Ecto neural progenitor cell (in vitro differentiated cells): ENCODE measurements around the gene CLIP3.
"Not testable (repeated sequence)": the region's sequence is repeated elsewhere in the genome, so short reads cannot be mapped to it uniquely, and the experiment has no call there.

ENCODE experiments used
- DNase-seq: peaks from one replicate; pipeline ENCODE4 v3.0.0-alpha.2; 2018; ENCODE audit warnings: low spot score

CLIP3 gene

DNA sequence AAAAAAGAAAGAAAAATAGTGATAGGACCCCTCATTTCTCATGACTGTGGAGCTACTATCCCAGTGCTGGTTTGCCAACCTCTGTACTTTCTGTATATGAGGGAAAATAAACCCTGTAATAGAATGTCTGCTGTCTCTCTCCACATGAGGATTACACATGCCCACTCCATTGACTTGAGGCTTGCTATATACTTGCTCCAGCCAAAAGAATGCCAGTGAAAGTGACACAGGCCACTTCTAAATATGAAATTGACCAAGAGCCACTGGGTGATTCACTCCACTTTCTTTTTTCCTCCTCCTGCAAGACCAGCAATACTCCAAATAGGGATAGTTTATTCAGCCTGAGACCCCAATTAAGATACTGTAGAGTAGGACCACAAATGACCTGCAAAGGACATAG is 15.2 kb upstream of the CLIP3 start:
- no peak for DNase-seq

DNA sequence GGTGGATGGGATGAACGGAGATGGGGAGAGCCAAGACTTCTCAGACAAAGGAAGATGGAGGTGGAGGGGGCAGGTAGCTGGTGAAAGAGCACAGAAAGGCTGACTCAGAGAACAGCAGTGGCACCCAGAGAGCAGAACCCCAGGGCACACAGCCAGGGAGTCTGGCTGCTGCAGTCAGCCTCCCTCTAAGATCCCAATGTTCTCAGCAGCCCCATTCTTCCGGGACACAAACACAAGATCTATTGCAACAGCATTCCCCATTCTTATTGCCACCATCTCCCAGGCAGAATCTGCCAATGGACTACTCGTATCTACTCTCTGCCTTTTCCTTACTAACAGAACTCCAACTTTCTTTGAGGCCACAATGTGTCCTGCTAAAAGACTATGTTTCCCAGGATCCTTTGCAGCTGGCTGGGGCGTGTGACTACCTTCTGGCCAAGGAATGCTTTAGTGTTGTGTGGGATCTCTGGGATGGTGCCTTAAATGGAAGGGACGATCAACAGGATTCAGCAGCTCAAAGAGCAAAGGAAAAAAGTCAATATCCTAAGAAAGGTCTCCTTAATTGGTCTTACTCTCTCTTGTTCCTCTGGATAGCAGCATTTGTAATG is 13.9 kb upstream of the CLIP3 start:
- DNase-seq = no peak

DNA sequence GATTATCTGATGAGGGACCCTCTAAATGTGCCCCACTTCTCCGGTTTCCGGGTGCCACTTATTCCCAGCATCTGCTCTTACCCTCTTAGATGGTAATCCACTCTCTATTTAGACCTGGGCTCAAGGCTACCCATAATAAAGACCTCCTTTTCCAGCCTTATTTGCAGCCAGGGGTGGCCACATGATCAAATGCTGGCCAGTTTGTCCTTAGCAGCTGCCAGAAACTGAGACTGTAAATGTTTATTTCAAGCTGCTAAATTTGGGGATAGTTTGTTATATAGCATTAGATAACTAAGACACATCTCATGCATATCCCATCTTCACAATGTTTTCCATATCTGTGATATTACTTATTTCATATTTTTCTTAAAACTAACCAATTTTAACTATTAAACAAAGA is 11.3 kb upstream of the CLIP3 start:
- no peak for DNase-seq

DNA sequence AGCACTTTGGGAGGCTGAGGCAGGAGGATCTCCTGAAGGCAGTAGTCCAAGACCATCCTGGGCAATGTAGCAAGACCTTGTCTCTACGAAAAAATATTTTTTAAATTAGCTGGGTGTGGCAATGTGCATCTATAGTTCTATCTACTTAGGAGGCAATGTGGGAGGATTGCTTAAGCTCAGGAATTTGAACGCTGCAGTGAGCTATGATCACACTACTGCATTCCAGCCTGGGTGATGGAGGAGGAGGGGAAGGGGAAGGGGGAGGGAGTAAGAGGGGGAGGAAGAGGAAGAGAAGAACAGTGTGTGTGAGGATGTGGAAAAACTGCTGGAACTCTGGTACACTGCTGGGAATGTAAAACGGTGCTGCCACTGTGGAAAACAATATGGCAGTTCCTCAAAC is 9.2 kb upstream of the CLIP3 start:
- DNase-seq = no peak

DNA sequence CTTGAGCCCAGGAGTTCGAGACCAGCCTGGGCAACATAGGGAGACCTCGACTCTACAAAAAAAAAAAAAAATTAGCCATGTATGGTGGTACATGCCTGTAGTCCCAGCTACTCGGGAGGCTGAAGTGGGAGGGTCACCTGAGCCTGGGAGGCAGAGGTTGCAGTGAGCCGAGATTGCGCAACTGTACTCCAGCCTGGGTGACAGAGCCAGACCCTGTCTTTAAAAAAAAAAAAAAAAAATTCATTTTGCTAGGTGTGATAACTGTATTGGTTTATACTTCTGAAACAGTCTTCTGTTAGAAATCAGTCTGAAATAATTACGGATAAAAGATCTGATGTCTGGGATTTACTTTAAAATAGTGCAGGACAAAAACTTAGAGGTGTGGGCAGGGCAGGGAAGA is 8.4 kb upstream of the CLIP3 start:
- not testable (repeated sequence) for DNase-seq

DNA sequence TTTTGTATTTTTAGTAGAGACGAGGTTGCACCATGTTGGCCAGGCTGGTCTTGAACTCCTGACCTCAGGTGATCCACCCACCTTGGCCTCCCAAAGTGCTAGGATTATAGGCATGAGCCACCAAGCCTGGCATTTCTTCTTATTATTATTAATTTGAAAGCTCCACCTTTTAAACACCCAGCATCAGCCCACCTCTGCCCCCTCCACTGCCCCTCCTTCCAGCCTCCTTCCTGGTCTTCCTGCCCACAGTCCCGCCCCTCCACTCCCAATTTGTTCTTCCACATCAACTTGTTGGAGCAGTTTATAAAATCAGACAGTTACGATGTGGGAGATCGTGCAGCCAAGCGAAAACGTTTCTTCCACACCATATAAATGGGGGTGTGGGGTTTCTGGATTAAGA is 7.8 kb upstream of the CLIP3 start:
- DNase-seq = no peak

DNA sequence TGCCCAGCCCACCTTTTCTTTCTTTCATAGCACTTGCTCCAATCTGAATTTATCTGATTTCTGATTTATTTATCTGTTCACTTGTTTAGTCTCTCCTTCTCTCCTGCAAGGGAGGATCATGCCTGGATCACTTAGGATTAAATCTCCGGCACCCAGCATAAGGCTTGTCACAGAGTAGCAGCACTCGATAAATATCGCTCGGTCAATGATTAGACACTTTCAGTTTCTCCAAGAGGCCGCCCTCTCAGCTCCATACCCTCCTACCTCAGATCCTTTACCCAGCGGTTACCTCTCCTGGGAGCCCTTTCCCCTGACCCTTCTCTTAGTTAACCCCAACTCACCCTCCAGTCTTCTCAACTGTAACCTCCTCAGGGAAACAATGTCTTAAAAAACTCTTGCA is 1.4 kb downstream of the CLIP3 start:
- DNase-seq = no peak

DNA sequence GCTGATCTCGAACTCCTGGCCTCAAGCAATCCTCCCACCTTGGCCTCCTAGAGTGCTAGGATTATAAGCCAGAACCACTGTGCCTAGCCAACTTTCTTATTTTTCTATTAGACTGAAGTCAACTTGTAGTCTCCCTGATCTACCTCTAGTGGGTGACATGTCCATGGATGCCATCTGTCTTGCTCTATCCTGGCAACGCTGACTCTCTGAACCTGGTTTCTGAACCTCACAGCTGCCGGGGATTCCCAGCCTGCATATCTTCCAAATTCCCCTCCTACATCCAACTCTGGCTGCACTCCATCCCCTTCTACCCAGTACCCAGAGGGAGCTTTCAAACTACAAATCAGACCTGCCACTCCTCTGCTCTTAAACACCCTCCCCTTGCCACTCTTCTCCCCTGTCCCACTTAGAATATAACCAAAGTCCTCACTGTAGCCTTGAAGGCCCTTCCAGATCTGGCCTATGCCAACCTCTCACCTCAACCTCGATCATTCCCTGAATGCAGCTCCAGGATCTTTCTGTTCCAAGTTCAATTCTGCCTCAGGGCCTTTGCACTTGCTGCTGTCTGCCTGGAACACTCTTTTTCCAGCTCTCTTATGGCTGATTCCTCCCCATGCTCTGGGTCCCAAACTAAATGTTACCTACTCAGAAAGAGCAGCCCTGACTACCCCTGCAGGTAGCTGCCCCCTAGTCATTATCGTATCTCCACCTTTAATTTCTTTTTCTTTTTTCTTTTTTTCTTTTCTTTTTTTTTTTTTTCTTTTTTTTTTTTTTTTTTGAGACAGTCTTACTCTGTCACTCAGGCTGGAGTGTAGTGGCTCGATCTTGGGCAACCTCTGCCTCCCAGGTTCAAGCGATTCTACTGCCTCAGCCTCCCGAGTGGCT is 2.2 kb downstream of the CLIP3 start:
- no peak for DNase-seq

DNA sequence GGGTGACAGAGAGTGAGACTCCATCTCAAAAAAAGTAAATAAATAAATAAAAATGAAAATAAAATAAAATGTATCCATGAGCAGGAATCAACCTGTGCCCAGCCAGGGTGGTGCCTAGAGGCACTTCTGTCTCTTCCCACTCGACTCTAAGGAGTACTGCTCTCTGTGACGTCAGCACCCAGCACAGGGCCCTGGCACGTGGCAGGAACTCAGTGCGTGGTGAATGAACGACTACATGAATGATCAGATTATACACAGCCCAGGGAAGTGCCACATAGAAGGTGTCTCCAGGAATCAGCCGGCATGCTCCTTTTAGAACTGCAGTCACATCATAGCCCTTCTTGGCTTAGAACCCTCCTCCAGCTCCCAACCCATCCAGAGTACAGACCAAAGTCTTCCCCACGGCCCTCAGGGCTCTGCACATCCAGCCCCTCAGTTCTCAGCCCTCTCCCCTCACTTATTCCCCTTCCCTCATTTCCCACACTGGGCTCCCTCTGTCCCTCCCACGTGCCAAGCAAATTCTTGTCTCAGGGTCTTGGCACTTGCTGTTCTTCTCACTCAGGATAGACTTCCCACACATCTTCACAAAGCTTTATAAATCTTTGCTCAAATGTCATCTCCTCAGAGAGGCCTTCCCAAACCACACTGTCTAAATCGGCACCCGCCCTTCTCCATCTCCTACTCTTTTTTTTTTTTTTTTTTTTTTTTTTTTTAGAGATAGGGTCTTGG is 4.2 kb downstream of the CLIP3 start:
- DNase-seq = no peak

DNA sequence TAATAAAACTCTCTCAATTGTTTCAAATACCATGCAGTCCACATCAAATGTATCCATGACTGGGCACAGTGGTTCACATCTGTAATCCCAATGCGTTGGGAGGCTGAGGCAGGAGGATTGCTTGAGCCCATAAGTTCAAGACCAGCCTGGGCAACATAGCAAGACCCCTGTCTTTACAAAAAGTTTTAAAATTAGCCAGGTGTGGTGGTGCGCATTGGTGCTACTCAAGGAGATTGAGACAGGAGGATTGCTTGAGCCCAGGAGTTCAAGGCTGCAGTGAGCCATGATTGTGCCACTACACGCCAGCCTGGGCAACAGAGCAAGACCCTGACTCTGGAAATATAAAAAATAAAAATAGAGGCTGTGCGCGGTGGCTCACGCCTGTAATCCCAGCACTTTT is 5.0 kb downstream of the CLIP3 start:
- no peak for DNase-seq

DNA sequence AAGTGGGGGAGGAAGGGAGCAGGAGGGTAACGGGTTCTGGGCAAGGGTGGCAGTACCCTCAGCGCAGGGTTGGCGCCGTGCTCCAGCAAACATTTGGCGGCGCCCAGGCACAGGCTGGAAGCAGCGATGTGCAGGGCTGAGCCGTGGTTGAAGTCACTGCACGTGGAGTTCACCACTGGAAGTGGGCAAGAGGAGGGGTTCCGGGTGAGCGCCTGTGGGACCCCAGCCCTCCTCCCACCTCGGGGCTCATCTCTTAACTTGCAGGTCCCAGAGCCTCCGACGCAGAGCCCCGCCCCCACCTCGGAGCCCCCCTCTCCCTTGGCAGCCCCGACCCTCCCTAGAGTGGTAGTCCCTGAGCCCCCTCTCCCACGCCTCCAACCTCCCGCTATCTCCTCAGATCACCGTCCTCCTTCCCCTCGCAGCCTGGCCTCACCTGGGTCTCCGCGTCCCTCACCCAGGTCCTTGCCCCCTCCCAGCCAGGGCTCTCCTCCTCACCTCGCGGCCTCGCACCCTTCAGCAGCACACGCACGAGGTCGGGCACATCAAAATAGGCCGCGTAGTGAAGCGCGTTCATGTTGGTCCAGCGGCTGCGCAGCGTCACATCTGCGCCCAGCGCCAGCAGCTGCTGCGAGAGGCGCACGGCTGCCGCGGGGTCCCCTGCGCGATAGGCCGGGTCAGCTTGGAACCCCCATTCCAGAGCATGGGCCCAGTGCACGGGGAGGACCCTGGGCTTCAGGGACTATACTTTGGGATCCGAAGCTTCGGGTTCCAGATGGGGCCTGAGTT is 6.4 kb downstream of the CLIP3 start:
- DNase-seq = no peak

DNA sequence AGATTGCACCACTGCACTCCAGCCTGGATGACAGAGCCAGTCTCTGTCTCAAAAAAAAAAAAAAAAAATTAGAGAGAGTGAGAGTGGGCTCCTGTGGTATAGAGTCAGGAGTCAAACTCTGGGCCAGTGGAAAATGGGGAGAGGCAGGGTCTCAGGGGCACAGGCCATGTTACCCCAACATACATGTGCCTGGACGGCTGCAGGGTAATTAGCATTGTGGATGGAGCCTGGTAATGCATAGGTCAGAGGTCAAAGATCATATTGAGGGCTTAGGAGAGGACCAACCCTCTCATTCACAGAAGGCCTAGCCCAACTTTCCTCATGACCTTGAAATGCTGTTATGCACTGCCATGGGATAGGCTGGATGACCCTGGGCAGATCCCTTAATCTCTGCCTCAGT is 7.1 kb downstream of the CLIP3 start:
- no peak for DNase-seq

DNA sequence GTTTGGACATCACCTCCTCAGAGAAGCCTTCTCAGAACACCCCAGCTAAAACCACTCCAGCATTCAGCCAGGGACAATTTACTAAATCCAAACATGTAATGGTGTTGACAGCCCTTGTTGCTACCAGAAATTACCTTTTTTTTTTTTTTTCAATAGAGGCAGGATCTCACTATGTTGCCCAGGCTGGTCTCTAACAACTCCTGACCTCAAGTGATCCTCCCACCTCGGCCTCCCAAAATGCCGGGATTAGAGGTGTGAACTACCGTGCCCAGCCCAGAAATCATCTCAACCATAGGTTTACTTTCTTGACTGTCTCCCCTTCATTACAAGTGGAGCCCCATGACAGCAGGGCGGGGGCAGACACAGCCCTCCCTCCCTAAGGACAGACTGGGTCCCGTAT is 9.2 kb downstream of the CLIP3 start:
- no peak for DNase-seq

DNA sequence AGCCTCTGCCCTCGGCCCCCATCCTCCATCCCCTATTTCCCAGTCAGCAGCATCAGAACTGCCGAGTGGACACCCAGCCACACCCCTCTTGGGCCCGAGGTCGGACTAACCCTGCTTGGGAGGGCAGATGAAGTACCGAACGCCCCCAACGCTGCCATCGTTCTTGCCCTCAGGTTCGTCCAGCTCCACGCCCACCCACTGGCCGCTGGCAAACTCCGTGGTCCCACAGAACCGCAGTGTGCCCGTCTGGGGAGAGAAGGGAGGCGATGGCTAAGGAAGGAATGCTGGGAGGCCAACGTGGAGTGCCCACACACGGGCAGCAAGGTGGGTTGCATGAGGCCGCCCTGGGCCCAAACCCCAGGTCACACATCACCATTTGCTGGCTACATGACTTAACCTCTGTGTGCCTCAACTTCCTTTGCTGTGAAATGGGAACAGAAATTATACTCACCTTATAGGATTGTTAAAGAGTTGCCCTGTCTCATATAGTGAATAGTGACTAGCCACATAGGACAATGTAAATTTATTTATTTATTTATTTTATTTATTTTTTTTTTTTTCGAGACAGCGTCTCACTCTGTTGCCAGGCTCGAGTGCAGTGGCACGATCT is 13.5 kb downstream of the CLIP3 start:
- no peak for DNase-seq

DNA sequence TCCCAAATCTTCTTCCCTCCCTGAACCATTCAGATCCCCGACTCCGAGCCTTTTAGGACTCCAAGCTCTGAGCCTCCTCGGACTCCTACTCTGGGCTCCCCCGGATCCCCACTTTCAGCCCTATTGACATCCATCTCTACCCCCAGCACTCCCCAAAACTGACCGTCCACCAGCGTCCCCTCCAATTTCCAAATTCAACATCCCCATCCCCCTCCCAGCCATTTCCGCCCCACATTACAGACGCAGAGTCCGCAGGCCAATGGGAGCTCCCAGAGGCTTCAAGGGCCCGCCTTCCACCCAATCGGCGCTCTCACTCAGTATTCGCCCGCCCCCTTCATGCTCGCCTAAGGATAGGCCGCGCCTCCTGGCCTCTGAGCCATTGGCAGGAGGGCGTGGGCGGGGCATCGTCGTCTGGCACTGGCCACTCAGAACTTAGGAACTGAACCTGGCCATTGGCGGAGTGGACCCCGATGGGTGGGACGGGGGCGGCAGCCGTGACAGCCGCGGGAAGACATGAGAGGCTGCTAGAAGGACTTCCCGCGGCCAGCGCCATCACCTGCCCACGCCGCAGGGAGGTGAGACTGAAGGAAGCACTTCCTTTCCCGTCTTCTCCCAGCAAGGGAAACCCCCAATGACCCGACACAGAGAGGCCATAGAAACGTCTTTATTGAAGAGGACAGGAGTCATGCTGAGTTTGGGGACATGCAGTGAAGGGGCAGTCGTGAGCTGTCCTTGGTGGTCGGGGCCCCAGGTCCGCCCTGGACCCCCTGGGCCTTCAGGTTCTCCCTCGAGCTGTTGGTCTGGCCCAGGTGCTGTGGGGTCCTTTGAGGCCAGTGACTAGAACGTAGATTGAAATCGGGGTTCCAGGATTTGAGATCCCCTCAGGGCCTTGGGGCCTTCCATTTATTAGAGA is 18.4 kb downstream of the CLIP3 start, which contains the start of gene ALKBH6:
TSS of gene ALKBH6 (minus strand) at position 202 of the 913 bp plus-strand sequence. CDS start 816 bp downstream, outside the sequence.
- DNase-seq = peak; percentile 99

DNA sequence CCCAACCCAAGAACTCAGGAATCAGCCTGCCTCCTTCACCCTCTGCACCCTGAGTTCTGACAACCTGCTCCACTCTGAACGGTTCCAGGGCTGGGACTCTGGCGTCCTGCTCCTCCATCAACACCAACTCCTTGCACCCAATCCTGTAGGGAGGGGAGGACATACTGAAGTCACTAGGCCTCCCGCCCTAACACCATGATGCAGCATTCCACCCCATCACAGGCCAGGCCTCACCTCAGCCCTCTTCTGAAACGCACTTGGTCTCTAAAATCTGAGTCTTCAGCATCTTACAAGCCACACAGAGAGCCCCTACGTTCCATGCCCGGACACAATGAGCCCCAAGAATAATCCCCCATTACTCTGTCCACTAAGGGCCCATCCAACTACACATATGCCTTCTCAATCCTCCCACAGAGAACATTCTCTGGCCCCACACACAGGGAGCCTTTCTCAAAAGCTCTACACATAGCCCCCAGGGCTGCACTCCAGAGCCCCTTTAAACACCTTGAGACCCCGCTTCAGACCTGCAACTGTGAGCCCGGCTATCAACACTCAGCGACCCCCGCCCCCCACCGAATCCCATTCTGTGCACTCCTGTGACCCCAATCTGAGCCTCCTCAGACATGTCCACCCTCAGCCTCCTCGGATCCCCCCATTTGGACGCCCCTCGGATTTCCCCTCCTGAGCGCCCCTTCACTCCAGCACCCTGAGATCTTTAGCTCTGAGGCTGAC is 19.2 kb downstream of the CLIP3 start:
- no peak for DNase-seq

DNA sequence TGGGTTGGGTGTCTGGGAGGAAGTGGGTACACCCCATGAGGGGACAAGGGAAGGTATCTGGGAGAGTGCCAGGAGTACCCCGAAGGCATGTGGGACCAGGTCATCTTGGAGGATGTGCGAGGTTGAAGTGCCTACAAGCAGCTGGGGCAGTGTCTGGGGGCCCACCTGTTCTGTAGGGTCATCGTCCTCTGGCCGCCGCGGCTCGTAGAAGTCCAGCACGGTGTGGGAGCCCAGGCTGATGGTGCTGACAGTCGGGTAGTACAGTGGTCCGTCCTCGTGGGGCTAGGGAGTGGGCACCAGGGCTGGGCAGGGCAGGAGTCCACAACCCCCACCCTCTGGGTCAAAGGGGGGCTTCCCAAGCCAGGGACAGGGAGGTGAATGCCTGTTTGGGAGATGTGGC is 22.3 kb downstream of the CLIP3 start:
- no peak for DNase-seq

DNA sequence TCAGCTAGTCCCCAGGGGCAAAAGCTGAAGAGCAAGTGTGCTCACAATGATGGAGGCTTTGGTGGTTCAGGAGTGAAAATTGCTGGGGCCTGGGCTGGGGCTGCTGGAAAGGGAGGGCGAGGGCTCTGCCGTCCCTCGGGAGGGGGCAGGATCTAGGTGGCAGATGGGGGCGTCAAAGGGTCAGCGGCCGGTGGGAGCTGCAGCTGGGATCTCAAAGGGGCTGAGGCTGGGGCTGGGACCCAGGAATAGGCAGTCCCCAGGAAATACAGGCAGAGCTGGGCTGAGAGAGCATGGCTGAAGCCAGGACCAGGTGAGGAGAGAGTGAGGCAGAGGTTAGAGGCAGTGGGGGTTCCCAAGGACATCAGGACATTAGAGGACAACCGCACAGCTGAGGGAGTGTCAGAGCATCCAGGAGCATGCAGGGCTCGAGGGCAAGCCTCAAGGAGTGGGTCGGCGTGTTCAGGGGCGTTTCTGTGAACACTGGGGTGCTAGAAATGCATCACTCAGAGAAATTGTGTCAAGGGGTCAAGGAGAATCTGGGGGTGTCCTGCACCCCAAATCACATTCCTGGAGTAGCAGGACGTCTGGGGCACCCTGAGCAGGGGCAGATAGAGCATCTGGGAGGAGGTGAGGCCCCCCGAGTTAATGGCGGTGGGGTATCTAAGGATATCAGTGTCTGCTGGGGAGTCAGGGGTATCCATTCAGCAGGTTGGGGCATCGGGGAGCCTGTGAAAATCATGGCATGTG is 22.9 kb downstream of the CLIP3 start:
- no peak for DNase-seq

DNA sequence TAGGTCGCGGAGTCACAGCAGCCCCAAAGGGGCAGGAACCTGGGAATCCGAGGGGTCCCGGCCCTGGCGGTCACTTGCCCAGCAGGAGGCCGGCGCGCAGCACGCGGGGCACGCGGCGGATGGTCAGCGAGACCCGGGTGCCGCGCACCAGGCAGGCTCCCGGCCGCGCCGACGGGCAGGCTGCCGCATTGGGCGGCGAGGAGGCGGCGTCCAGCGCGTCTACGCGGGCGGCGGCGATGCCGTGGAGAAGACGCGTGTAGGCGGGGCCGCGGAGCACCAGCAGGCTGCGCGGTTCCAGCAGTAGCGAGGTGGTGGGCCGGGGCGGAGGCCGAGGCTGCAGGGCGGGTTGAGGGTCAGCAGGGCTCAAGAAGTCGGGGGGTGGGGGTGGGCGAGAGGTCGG is 23.5 kb downstream of the CLIP3 start:
- peak; percentile 78 for DNase-seq
